Mesendoderm (in vitro differentiated cells): ENCODE data around the gene FAM78A.

Experiments
- DNase-seq: peaks from one replicate; pipeline ENCODE4 v3.0.0; 2013
- H2AK5ac ChIP-seq: 2 replicates; pipeline ENCODE4 v1.6.1; 2013; ENCODE audit warnings: low read length, inconsistent platforms
- H2BK120ac ChIP-seq: 2 replicates; pipeline ENCODE4 v1.6.1; 2013; ENCODE audit warnings: low read depth, mild to moderate bottlenecking, low read length, moderate library complexity, mixed read lengths
- H2BK15ac ChIP-seq: replicated peaks from 2 replicates; pipeline ENCODE4 v1.6.1; 2013; ENCODE audit warnings: low read depth, mild to moderate bottlenecking, moderate library complexity
- H2BK5ac ChIP-seq: 2 replicates; pipeline ENCODE4 v1.6.1; 2013; ENCODE audit warnings: low read length, inconsistent platforms
- H3K18ac ChIP-seq: 2 replicates; pipeline ENCODE4 v1.6.1; 2013; ENCODE audit warnings: mild to moderate bottlenecking, low read length, mixed read lengths
- H3K23ac ChIP-seq: one replicate; pipeline ENCODE4 v1.6.1; 2013; ENCODE audit warnings: low read length
- H3K27ac ChIP-seq: 2 replicates; pipeline ENCODE4 v1.5.1; 2013; ENCODE audit warnings: low read depth, mild to moderate bottlenecking, inconsistent platforms, low read length, moderate library complexity
- H3K27me3 ChIP-seq: 2 replicates; pipeline ENCODE4 v1.6.1; 2013; ENCODE audit warnings: low read length, control low read depth, mild to moderate bottlenecking, inconsistent platforms; ENCODE audit not compliant: insufficient read depth, poor library complexity
- H3K36me3 ChIP-seq: 2 replicates; pipeline ENCODE4 v1.6.1; 2013; ENCODE audit warnings: low read length, inconsistent platforms; ENCODE audit not compliant: control insufficient read depth, insufficient read depth
- H3K4ac ChIP-seq: one replicate; pipeline ENCODE4 v1.6.1; 2013; ENCODE audit warnings: low read depth, mild to moderate bottlenecking, low read length, moderate library complexity
- H3K4me1 ChIP-seq: 2 replicates; pipeline ENCODE4 v1.6.1; 2013; ENCODE audit warnings: low read depth, low read length, inconsistent platforms; ENCODE audit not compliant: control insufficient read depth
- H3K4me2 ChIP-seq: 2 replicates; pipeline ENCODE4 v1.6.1; 2013; ENCODE audit warnings: low read length
- H3K4me3 ChIP-seq: 2 replicates; pipeline ENCODE4 v1.5.1; 2013; ENCODE audit warnings: mild to moderate bottlenecking, low read length
- H3K56ac ChIP-seq: one replicate; pipeline ENCODE4 v1.6.1; 2013; ENCODE audit warnings: low read length
- H3K79me1 ChIP-seq: 2 replicates; pipeline ENCODE4 v1.6.1; 2013; ENCODE audit warnings: low read length, inconsistent platforms
- H3K79me2 ChIP-seq: 2 replicates; pipeline ENCODE4 v1.6.1; 2013; ENCODE audit warnings: mild to moderate bottlenecking, low read length; ENCODE audit not compliant: control insufficient read depth, insufficient read depth
- H3K9ac ChIP-seq: 2 replicates; pipeline ENCODE4 v1.6.1; 2013; ENCODE audit warnings: low read length, inconsistent platforms
- H4K5ac ChIP-seq: one replicate; pipeline ENCODE4 v1.6.1; 2013; ENCODE audit warnings: low read length
- H4K8ac ChIP-seq: one replicate; pipeline ENCODE4 v1.6.1; 2013; ENCODE audit warnings: low read depth, mild to moderate bottlenecking, control low read depth, low read length, moderate library complexity
- WGBS: extraction: QIAGEN DNeasy Blood & Tissue Kit; methylation state at CpG from one replicate; pipeline ENCODE4 v1.1.7; 2013; ENCODE audit warnings: low lambda C conversion rate, missing lambda C conversion rate; ENCODE audit not compliant: insufficient coverage; ENCODE audit errors: extremely low coverage; 5-methylcytosine and 5-hydroxymethylcytosine counted together

The FAM78A gene

GRCh38 chr9:131308906-131309529 is 32.7 kb upstream of the FAM78A start:
- H4K8ac ChIP-seq = no peak overlapping the region
- H3K79me1 ChIP-seq = no peaks in the 10 kb centered on the region
- H3K4me2 ChIP-seq = no peak overlapping the region
- no peak overlapping the region for H4K5ac ChIP-seq
- H2BK15ac ChIP-seq = no peak overlapping the region
- no peak overlapping the region for H2BK120ac ChIP-seq
- no peak overlapping the region for H2BK5ac ChIP-seq
- no peaks in the 10 kb centered on the region for H3K27me3 ChIP-seq
- H3K23ac ChIP-seq = no peak overlapping the region
- H3K9ac ChIP-seq = no peak overlapping the region
- no peak overlapping the region for H3K18ac ChIP-seq
- no peak overlapping the region for H3K56ac ChIP-seq
- no peaks in the 10 kb centered on the region for H3K36me3 ChIP-seq
- no peak overlapping the region for H3K4me3 ChIP-seq
- H3K4me1 ChIP-seq = no peaks in the 10 kb centered on the region
- no peak overlapping the region for H3K4ac ChIP-seq
- H3K27ac ChIP-seq = no peak overlapping the region
- whole genome bisulfite sequencing = no CpG with 5 or more reads among the region's 17 CpGs
- no peak overlapping the region for H2AK5ac ChIP-seq
- no peaks in the 10 kb centered on the region for H3K79me2 ChIP-seq
- DNase-seq = no peak

- H3K4me1 ChIP-seq = no peaks in the 10 kb centered on the region
- no peaks in the 10 kb centered on the region for H3K79me2 ChIP-seq
- no peak for DNase-seq
- no peak overlapping the region for H2BK5ac ChIP-seq
- H3K27me3 ChIP-seq = no peaks in the 10 kb centered on the region
- no peak overlapping the region for H3K4me2 ChIP-seq
- no peak overlapping the region for H3K23ac ChIP-seq
- no peak overlapping the region for H3K4me3 ChIP-seq
- no peaks in the 10 kb centered on the region for H3K79me1 ChIP-seq
- no peak overlapping the region for H2AK5ac ChIP-seq
- H3K9ac ChIP-seq = no peak overlapping the region
- no peak overlapping the region for H3K56ac ChIP-seq
- H3K36me3 ChIP-seq = no peaks in the 10 kb centered on the region
- H3K4ac ChIP-seq = no peak overlapping the region
- H3K18ac ChIP-seq = no peak overlapping the region
- WGBS = no CpG with 5 or more reads among the region's 11 CpGs
- H4K5ac ChIP-seq = no peak overlapping the region
- H2BK120ac ChIP-seq = no peak overlapping the region
- no peak overlapping the region for H4K8ac ChIP-seq
- H3K27ac ChIP-seq = no peak overlapping the region
- H2BK15ac ChIP-seq = no peak overlapping the region
These were observed 32.1 kb upstream of the FAM78A start for GRCh38 chr9:131308452-131308851.

- Histone ChIP-seq H3K27me3 (no peaks in the 10 kb centered on the region), H3K36me3 (no peaks in the 10 kb centered on the region), H3K79me1 (no peaks in the 10 kb centered on the region), H3K56ac (no peak overlapping the region), H3K4ac (no peak overlapping the region), H2BK120ac (no peak overlapping the region), H4K8ac (no peak overlapping the region), H4K5ac (no peak overlapping the region), H3K4me1 (no peaks in the 10 kb centered on the region), H3K4me2 (no peak overlapping the region), H2BK15ac (no peak overlapping the region), H3K27ac (no peak overlapping the region), H3K9ac (no peak overlapping the region), H3K4me3 (no peak overlapping the region), H2AK5ac (no peak overlapping the region), H3K23ac (no peak overlapping the region), H2BK5ac (no peak overlapping the region), H3K79me2 (no peaks in the 10 kb centered on the region), H3K18ac (no peak overlapping the region)
- no CpG with 5 or more reads among the region's 31 CpGs for WGBS
- DNase-seq = no peak
These were observed 31.7 kb upstream of the FAM78A start for GRCh38 chr9:131307974-131308373.

DNA sequence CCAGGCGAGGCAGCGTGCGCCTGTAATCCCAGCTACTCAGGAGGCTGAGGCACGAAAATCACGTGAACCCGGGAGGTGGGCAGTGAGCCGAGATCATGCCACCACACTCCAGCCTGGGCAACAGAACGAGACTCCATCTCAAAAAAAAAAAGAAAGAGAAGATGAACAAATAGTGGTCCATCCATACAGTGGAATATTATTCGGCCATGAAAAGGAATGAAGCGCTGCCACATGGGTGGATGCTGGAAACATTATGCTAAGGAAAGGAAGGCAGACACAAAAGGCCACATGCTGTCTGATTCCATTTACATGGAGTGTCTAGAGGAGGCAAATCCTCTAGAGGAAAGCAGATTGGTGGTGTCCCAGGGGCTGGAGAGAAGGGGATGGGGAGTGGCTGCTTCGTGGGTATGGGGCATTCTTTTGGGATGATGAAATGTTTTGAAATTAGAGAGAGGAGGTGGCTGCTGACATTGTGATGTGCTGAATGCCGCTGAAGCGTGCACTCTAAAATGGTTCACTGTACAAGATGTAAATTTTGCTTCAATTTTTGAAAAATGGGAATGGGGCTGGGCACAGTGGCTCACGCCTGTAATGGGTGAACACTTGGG is 30.2 kb upstream of the FAM78A start:
- H3K79me2 ChIP-seq = no peaks in the 10 kb centered on the region
- no peak overlapping the region for H3K4me3 ChIP-seq
- no peaks in the 10 kb centered on the region for H3K79me1 ChIP-seq
- no peak overlapping the region for H2BK5ac ChIP-seq
- H3K4ac ChIP-seq = no peak overlapping the region
- H2BK15ac ChIP-seq = no peak overlapping the region
- H3K18ac ChIP-seq = no peak overlapping the region
- H4K5ac ChIP-seq = no peak overlapping the region
- no peak overlapping the region for H3K56ac ChIP-seq
- no peak overlapping the region for H2AK5ac ChIP-seq
- no peaks in the 10 kb centered on the region for H3K27me3 ChIP-seq
- no peak overlapping the region for H3K23ac ChIP-seq
- H3K9ac ChIP-seq = no peak overlapping the region
- no peak overlapping the region for H2BK120ac ChIP-seq
- no CpG with 5 or more reads among the region's 14 CpGs for WGBS
- no peak overlapping the region for H3K27ac ChIP-seq
- no peak overlapping the region for H3K4me2 ChIP-seq
- H3K36me3 ChIP-seq = no peaks in the 10 kb centered on the region
- no peak for DNase-seq
- H3K4me1 ChIP-seq = no peaks in the 10 kb centered on the region
- H4K8ac ChIP-seq = no peak overlapping the region

GRCh38 chr9:131304676-131305355 is 28.5 kb upstream of the FAM78A start:
- H2BK15ac ChIP-seq = no peak overlapping the region
- H3K56ac ChIP-seq = peak overlapping the region; percentile 49
- H2AK5ac ChIP-seq = no peak overlapping the region
- H3K79me2 ChIP-seq = no peaks in the 10 kb centered on the region
- H3K4me3 ChIP-seq = no peak overlapping the region
- H3K23ac ChIP-seq = no peak overlapping the region
- H3K4me2 ChIP-seq = no peak overlapping the region
- H2BK120ac ChIP-seq = no peak overlapping the region
- no peak for DNase-seq
- no peaks in the 10 kb centered on the region for H3K79me1 ChIP-seq
- no peak overlapping the region for H3K18ac ChIP-seq
- no peak overlapping the region for H2BK5ac ChIP-seq
- no peak overlapping the region for H4K8ac ChIP-seq
- H3K9ac ChIP-seq = no peak overlapping the region
- no peaks in the 10 kb centered on the region for H3K4me1 ChIP-seq
- no peak overlapping the region for H4K5ac ChIP-seq
- no peaks in the 10 kb centered on the region for H3K36me3 ChIP-seq
- no peaks in the 10 kb centered on the region for H3K27me3 ChIP-seq
- no peak overlapping the region for H3K4ac ChIP-seq
- no peak overlapping the region for H3K27ac ChIP-seq
- no CpG with 5 or more reads among the region's 19 CpGs for WGBS
